ENCODE data around the gene KDF1.

DNA sequence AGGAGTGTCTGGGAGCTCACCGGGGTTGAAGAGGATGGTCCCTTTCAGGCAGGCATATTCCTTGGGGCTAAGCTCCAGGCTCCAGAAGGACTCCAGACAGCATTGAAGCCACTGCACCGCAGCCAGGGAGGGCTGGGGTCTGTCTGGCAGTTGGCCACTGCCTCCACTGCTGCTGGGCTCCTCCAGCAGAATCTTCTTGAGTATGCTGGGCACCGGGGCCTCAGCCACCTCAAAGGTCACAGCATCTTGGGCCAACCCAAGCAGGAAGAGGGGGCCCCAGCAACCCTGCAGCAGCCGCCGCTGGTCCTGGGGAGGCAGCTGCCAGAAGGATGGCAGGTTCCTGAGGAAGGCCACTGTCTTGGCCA lies 46.9 kb downstream of the KDF1 start:
- TF ChIP-seq, protein P1, sequence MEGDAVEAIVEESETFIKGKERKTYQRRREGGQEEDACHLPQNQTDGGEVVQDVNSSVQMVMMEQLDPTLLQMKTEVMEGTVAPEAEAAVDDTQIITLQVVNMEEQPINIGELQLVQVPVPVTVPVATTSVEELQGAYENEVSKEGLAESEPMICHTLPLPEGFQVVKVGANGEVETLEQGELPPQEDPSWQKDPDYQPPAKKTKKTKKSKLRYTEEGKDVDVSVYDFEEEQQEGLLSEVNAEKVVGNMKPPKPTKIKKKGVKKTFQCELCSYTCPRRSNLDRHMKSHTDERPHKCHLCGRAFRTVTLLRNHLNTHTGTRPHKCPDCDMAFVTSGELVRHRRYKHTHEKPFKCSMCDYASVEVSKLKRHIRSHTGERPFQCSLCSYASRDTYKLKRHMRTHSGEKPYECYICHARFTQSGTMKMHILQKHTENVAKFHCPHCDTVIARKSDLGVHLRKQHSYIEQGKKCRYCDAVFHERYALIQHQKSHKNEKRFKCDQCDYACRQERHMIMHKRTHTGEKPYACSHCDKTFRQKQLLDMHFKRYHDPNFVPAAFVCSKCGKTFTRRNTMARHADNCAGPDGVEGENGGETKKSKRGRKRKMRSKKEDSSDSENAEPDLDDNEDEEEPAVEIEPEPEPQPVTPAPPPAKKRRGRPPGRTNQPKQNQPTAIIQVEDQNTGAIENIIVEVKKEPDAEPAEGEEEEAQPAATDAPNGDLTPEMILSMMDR (conservative IDR thresholded peaks at IDR 0.05) = no peak
- no peak for TF ChIP-seq ZFX (IDR thresholded peaks at IDR 0.05)
